Activated T-helper 2 cell treated with anti-CD3 and anti-CD28 coated beads, Interferon-gamma antibody, Interleukin-2, Interleukin-4, amounts not matched to agents 10 μg/mL and 5 μg/mL and 100 μg/mL, durations not matched to agents 14 hours and 24 hours and 36 hours (primary cell): ENCODE data around the gene ZNF77. TPM values are rescaled to one million over a fixed set of nuclear protein-coding genes. Genes with fewer than 3 reads are reported as not detected.
"Not testable (repeated sequence)": the region's sequence is repeated elsewhere in the genome, so short reads cannot be mapped to it uniquely, and the experiment has no call there.

Source experiments
- DNase-seq: peaks from one replicate; pipeline ENCODE4 v3.0.0; 2021; ENCODE audit warnings: low spot score
- H3K27ac Mint-ChIP-seq: one replicate; pipeline ENCODE4 v1.8.0; 2021; ENCODE audit warnings: mixed read lengths
- H3K27me3 Mint-ChIP-seq: one replicate; pipeline ENCODE4 v1.8.0; 2021; ENCODE audit warnings: low read depth, mixed read lengths
- H3K36me3 Mint-ChIP-seq: one replicate; pipeline ENCODE4 v1.8.0; 2021; ENCODE audit warnings: low read depth, mixed read lengths
- H3K4me1 Mint-ChIP-seq: one replicate; pipeline ENCODE4 v1.8.0; 2021; ENCODE audit warnings: low read depth, mixed read lengths
- H3K4me3 Mint-ChIP-seq: one replicate; pipeline ENCODE4 v1.8.0; 2021; ENCODE audit warnings: low read depth, mild to moderate bottlenecking, moderate library complexity, mixed read lengths
- H3K9me3 Mint-ChIP-seq: one replicate; pipeline ENCODE4 v1.8.0; 2021; ENCODE audit warnings: mixed read lengths
- intact Hi-C: fragments of 100-400 bp; cut with micrococcal nuclease; formaldehyde crosslinking; loops from one replicate; pipeline ENCODE4 v1.15.1; 2023
- total RNA-seq: library from RNA; stranded (reverse); gene quantifications from 2 replicates; pipeline ENCODE4 v1.2.3, GENCODE V29; 2022

Gene ZNF77
- total RNA-seq, 1 donor from 2014 or later: 4.0 TPM

DNA sequence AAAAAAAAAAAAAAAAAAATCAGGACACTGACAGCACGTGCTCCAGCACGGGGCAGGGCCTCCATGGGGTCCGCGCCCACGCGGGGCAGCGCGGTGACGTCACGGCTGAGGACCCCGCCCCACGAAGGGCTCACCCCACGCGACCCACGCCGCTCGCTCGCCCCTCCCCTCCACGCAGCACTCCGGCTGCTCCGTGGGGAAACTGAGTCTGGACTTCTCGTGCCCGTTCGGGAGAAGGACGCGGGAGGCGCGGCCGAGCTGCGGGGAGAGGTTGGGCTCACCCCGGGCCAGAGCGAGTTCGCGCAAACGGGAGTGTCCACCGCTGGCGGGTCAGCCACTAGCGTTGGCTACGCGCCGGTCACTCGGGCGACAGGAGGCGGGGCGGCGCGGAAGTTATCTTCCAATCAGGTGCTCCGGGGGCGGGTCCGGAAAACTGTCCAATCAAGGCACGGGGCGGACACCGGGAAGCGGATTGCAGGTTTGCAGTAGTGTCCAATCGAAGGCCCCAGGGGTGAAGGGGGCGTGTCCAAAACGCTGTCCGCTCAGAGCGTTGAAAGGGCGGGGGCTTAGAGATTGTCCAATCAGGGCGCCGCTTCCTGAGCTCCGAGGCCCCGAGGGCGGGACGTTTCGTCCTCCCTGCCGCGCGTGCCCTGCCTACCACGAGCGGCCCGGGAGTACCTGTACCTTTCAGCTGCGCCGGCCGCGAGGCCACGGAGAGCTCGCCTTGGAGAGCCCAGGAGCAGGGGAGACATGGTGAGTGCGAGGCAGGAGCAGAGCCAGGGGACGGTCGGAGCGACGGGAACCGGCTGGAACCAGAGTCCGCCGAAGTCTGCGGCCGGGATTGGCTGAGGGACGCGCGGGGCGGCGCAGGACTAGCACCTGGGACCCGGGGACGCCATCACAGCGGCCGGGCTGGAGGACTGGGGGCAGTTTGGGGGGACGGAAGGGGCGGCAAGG lies 44.2 kb downstream of the ZNF77 start, which contains the start of gene ZNF57:
TSS of gene ZNF57 (plus strand) at position 633 of the 957 bp plus-strand sequence. CDS start at position 751, 118 bp downstream.
- Mint-ChIP-seq H3K9me3 (peaks cover 12% of the 10 kb centered on the region), H3K4me1 (peaks cover 8% of the 10 kb centered on the region), H3K36me3 (no peaks in the 10 kb centered on the region), H3K27ac (peak within 1 kb of the TSS; percentile 93), H3K27me3 (no peaks in the 10 kb centered on the region), H3K4me3 (peak within 1 kb of the TSS; percentile 97)
- peak; percentile 94 for DNase-seq
- intact Hi-C loops: loop anchor here (1.0 kb wide), 1 partner anchor 45 kb away; no protein-coding TSS in a partner anchor

DNA sequence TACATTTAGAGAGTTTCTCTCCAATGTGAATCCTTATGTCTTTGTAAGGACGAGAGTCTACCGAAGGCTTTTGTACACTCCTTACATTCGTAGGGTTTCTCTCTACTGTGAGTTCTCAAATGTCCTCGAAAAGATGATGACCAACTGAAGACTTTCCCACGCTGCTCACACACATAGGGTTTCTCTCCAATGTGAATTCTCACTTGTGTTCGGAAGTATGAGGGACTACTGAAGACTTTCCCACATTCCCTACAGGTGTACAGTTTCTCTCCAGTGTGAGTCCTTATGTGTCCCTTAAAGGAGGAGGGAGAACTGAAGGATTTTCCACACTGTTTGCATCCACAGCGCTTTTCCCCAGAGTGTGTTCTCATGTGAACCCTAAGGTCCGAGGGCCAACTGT lies 48.1 kb downstream of the ZNF77 start:
- intact Hi-C loops: no loop called here
- Mint-ChIP-seq H3K4me3 (no peak overlapping the region), H3K36me3 (no peaks in the 10 kb centered on the region), H3K9me3 (peaks cover 15% of the 10 kb centered on the region), H3K4me1 (peaks cover 4% of the 10 kb centered on the region), H3K27ac (no peak overlapping the region), H3K27me3 (no peaks in the 10 kb centered on the region)
- DNase-seq: no peak

DNA sequence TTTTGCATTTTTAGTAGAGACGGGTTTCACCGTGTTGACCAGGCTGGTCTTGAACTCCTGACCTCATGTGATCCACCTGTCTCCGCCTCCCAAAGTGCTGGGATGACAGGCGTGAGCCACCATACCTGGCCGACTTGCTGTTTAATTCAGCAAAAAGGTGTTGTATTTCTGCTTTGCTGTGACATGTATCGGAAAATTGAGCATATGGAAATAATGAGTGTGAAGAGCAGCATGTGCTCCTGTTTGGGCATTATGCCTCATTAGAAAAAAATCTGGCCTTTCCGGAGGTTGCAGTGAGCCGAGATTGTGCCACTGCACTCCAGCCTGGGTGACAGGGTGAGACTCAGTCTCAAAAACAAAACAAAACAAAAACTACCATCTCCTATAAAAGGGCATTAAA lies 54.2 kb downstream of the ZNF77 start:
- intact Hi-C loops, H3K27ac Mint-ChIP-seq, H3K4me3 Mint-ChIP-seq, H3K36me3 Mint-ChIP-seq, H3K27me3 Mint-ChIP-seq, H3K9me3 Mint-ChIP-seq, DNase-seq, H3K4me1 Mint-ChIP-seq: not testable (repeated sequence)

GRCh38 chr19:2888731-2889224 lies 56.0 kb downstream of the ZNF77 start:
- intact Hi-C loops: no loop called here
- H3K4me3 Mint-ChIP-seq: no peak overlapping the region
- no peaks in the 10 kb centered on the region for H3K36me3 Mint-ChIP-seq

DNA sequence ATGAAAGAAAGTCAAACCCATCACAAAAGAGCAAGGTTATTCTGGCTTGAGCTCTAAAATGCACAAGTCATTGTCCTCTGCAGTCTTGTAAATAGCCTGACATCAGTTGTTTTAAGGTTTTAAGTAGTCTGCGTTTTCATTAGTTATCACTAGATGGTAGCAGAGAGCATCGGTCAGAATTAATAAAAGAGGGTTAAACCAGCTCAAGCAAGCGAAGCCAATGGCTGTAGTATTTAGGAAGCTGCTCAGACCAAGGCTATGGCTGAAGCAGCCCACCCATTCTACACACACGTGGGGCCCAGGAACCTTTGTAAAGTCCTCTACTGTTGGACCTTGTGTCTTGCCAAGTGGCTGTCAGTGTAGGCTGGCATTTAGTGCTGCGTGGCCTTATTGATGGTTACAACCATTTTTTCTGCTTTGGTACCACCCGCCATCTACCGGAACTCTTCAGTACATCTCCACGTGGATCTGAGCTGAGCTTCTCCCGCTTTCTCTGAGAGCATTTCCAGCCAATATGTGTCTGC lies 57.3 kb downstream of the ZNF77 start:
- no peaks in the 10 kb centered on the region for H3K27me3 Mint-ChIP-seq
- H3K36me3 Mint-ChIP-seq: no peaks in the 10 kb centered on the region
- no peak for DNase-seq
- intact Hi-C loops: no loop called here
- peaks cover 7% of the 10 kb centered on the region for H3K9me3 Mint-ChIP-seq
- no peaks in the 10 kb centered on the region for H3K4me1 Mint-ChIP-seq
- no peak overlapping the region for H3K4me3 Mint-ChIP-seq
- no peak overlapping the region for H3K27ac Mint-ChIP-seq

More at GRCh38 chr19:2888731-2889224, 56.0 kb downstream of the ZNF77 start:
- peaks cover 1% of the 10 kb centered on the region for H3K9me3 Mint-ChIP-seq
- no peaks in the 10 kb centered on the region for H3K27me3 Mint-ChIP-seq
- DNase-seq: no peak
- no peak overlapping the region for H3K27ac Mint-ChIP-seq
- no peaks in the 10 kb centered on the region for H3K4me1 Mint-ChIP-seq

GRCh38 chr19:2885736-2886135 lies 59.0 kb downstream of the ZNF77 start:
- intact Hi-C loops: no loop called here
- H3K27me3 Mint-ChIP-seq: no peaks in the 10 kb centered on the region
- H3K4me1 Mint-ChIP-seq: no peaks in the 10 kb centered on the region

GRCh38 chr19:2883686-2884439 lies 60.9 kb downstream of the ZNF77 start:
- H3K4me3 Mint-ChIP-seq: no peak overlapping the region
- no peaks in the 10 kb centered on the region for H3K27me3 Mint-ChIP-seq
- H3K9me3 Mint-ChIP-seq: peaks cover 12% of the 10 kb centered on the region
- intact Hi-C loops: no loop called here
- H3K36me3 Mint-ChIP-seq: no peaks in the 10 kb centered on the region
- H3K27ac Mint-ChIP-seq: no peak overlapping the region
- no peaks in the 10 kb centered on the region for H3K4me1 Mint-ChIP-seq
- DNase-seq: no peak

More at GRCh38 chr19:2885736-2886135, 59.0 kb downstream of the ZNF77 start:
- Mint-ChIP-seq H3K27ac (no peak overlapping the region), H3K4me3 (no peak overlapping the region), H3K36me3 (no peaks in the 10 kb centered on the region), H3K9me3 (peaks cover 7% of the 10 kb centered on the region)
- DNase-seq: no peak

Other genes starting within 250 kb of the ZNF77 start
- 0.16 TPM in 2 replicates for gene GNG7, start 242.3 kb downstream of the ZNF77 start, total RNA-seq
- 0.28 and 0.39 TPM in 2 replicates for gene DIRAS1, start 223.6 kb downstream of the ZNF77 start, total RNA-seq
- gene SLC39A3, start 205.0 kb downstream of the ZNF77 start, total RNA-seq: 39.1 and 39.4 TPM in 2 replicates
- 64.3 and 67.3 TPM in 2 replicates for gene SGTA, start 161.7 kb downstream of the ZNF77 start, total RNA-seq
- 178 TPM in 2 replicates for gene THOP1, start 159.5 kb downstream of the ZNF77 start, total RNA-seq
- gene ZNF554, start 125.1 kb downstream of the ZNF77 start, total RNA-seq: 2.3 and 2.4 TPM in 2 replicates
- gene ZNF555, start 103.5 kb downstream of the ZNF77 start, total RNA-seq: 0.66 and 1.3 TPM in 2 replicates
- gene ZNF556, start 77.6 kb downstream of the ZNF77 start, total RNA-seq: not detected in 2 replicates
- 2.7 and 3.1 TPM in 2 replicates for gene ZNF57, start 44.0 kb downstream of the ZNF77 start, total RNA-seq
- 1.4 and 1.5 TPM in 2 replicates for gene TLE6, start 32.6 kb upstream of the ZNF77 start, total RNA-seq
- gene TLE2, start 84.3 kb upstream of the ZNF77 start, total RNA-seq: 2.2 and 2.4 TPM in 2 replicates
- gene TLE5, start 117.5 kb upstream of the ZNF77 start, total RNA-seq: 428 and 432 TPM in 2 replicates
- gene GNA11, start 149.4 kb upstream of the ZNF77 start, total RNA-seq: 5.6 and 7.1 TPM in 2 replicates
- gene GNA15, start 191.1 kb upstream of the ZNF77 start, total RNA-seq: 174 and 176 TPM in 2 replicates
- 48.5 and 48.9 TPM in 2 replicates for gene S1PR4, start 233.8 kb upstream of the ZNF77 start, total RNA-seq
- 86.3 and 88.1 TPM in 2 replicates for gene NCLN, start 241.0 kb upstream of the ZNF77 start, total RNA-seq